Keratinocyte (primary cell): ENCODE measurements around the gene CST1.

Experiments
- EZH2 ChIP-seq: IDR thresholded peaks from one replicate; pipeline ENCODE4 v1.6.1; 2012; ENCODE audit warnings: inconsistent platforms, mild to moderate bottlenecking, low read length, moderate library complexity
- TF ChIP-seq, protein P1 (sequence below), 3 experiments: IDR thresholded peaks in 1 of 3; conservative IDR thresholded peaks in 1 of 3; optimal IDR thresholded peaks in 1 of 3; 2 replicates in 2 of 3; 3 replicates in 1 of 3; pipeline versions ENCODE3 to v1.5.1; 2011; ENCODE audit warnings: low read length in 3 of 3, mild to moderate bottlenecking in 3 of 3, moderate library complexity in 2 of 3, control low read depth in 1 of 3, inconsistent platforms in 1 of 3; ENCODE audit not compliant: insufficient read depth in 2 of 3; ENCODE audit errors: extremely low read depth in 1 of 3

GRCh38 chr20:23721962-23722361, 28.8 kb downstream of the CST1 start:
- TF ChIP-seq EZH2 = no peak
- TF ChIP-seq, protein P1, sequence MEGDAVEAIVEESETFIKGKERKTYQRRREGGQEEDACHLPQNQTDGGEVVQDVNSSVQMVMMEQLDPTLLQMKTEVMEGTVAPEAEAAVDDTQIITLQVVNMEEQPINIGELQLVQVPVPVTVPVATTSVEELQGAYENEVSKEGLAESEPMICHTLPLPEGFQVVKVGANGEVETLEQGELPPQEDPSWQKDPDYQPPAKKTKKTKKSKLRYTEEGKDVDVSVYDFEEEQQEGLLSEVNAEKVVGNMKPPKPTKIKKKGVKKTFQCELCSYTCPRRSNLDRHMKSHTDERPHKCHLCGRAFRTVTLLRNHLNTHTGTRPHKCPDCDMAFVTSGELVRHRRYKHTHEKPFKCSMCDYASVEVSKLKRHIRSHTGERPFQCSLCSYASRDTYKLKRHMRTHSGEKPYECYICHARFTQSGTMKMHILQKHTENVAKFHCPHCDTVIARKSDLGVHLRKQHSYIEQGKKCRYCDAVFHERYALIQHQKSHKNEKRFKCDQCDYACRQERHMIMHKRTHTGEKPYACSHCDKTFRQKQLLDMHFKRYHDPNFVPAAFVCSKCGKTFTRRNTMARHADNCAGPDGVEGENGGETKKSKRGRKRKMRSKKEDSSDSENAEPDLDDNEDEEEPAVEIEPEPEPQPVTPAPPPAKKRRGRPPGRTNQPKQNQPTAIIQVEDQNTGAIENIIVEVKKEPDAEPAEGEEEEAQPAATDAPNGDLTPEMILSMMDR (optimal IDR thresholded peaks at IDR 0.05 in 1 of 3, IDR thresholded peaks at IDR 0.05 in 1 of 3, conservative IDR thresholded peaks at IDR 0.05 in 1 of 3; ENCODE audit: extremely low read depth in 1 of 3, insufficient read depth in 2 of 3, low read length in 3 of 3) = no peak
